Medulla oblongata (tissue), 1 donor: Measurements from ENCODE around the gene MYO9A.
"Not testable (repeated sequence)": the region's sequence is repeated elsewhere in the genome, so short reads cannot be mapped to it uniquely, and the experiment has no call there.

Experiments
- DNase-seq: peaks from one replicate; pipeline ENCODE4 v3.0.0-alpha.2; 2015; ENCODE audit errors: extremely low spot score

The MYO9A gene

GRCh38 chr15:71874245-71874644 lies 243.7 kb downstream of the MYO9A start:
- no peak for DNase-seq

- not testable (repeated sequence) for DNase-seq
These were observed 259.7 kb downstream of the MYO9A start for GRCh38 chr15:71858232-71858631.

- DNase-seq: no peak
These were observed 264.4 kb downstream of the MYO9A start for GRCh38 chr15:71853543-71853942.

GRCh38 chr15:71844916-71845315 lies 273.0 kb downstream of the MYO9A start:
- no peak for DNase-seq

GRCh38 chr15:71841563-71841962 lies 276.4 kb downstream of the MYO9A start:
- DNase-seq: no peak

- DNase-seq: no peak
These were observed 287.0 kb downstream of the MYO9A start for GRCh38 chr15:71830981-71831380.

GRCh38 chr15:71826196-71826595 lies 291.8 kb downstream of the MYO9A start:
- DNase-seq: no peak

GRCh38 chr15:71825021-71825730 lies 292.8 kb downstream of the MYO9A start:
- no peak for DNase-seq

- DNase-seq: no peak
These were observed 294.1 kb downstream of the MYO9A start for GRCh38 chr15:71823801-71824200.

GRCh38 chr15:71822890-71823630 lies 294.9 kb downstream of the MYO9A start:
- no peak for DNase-seq

GRCh38 chr15:71821547-71822129 lies 296.3 kb downstream of the MYO9A start:
- DNase-seq: no peak

- DNase-seq: no peak
These were observed 297.8 kb downstream of the MYO9A start for GRCh38 chr15:71820127-71820526.

- DNase-seq: no peak
These were observed 300.6 kb downstream of the MYO9A start for GRCh38 chr15:71817351-71817750.

GRCh38 chr15:71815301-71815700 lies 302.6 kb downstream of the MYO9A start:
- no peak for DNase-seq

- DNase-seq: no peak
These were observed 304.1 kb downstream of the MYO9A start for GRCh38 chr15:71813723-71814470.

GRCh38 chr15:71812966-71813722 lies 304.8 kb downstream of the MYO9A start:
- no peak for DNase-seq

- DNase-seq: no peak
These were observed 305.9 kb downstream of the MYO9A start for GRCh38 chr15:71811752-71812735.

- DNase-seq: no peak
These were observed 306.8 kb downstream of the MYO9A start for GRCh38 chr15:71811036-71811736.

- DNase-seq: no peak
These were observed 307.5 kb downstream of the MYO9A start, which contains the start of gene NR2E3 for GRCh38 chr15:71810256-71811035. Gene NR2E3 (plus strand): TSS chr15:71810554. CDS start chr15:71810744, 190 bp downstream.
